ENCODE data around the gene CFAP298. TPM values are rescaled to one million over a fixed set of nuclear protein-coding genes. Genes with fewer than 3 reads are reported as not detected.

CFAP298 gene
- total and polyA plus RNA-seq, 2 of the 13 experiments (the other 11 are each of a cell fraction or from before 2014, with no cell fraction given): 21.2 to 62.2 TPM

DNA sequence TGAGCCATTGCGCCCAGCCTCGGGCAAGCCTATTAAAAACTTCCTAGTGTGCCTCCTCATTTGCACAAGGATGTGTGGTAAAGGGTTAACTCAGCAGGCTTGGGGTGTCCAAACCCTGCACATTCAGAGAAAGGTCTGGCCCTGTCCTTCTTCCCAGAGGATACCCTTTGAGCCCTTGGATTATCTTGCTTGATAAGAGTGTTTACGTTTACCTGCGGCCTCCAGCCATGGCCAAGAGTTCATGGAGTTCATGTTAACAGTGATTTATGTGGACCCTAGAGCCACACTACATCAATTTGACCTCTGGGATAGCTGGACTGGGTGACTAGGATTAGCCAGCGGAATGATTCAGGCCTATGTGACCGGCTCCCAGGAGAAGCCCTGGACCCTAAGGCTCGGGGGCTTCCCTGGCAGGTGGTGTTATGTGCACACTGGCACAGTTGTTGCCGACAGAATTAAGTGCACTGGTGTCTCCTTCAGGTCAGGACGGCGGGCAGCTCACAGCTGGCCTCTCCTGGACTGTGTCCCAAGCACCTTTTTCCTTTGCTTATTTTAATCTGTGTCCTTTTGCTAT, 19.2 kb downstream of the CFAP298 start (continued):
- TF ChIP-seq ZBTB26 (CRISPR knock-in tag; IDR thresholded peaks at IDR 0.05; ENCODE audit: borderline replicate concordance) (no peak), ZMAT5 (CRISPR knock-in tag; IDR thresholded peaks at IDR 0.05; ENCODE audit: borderline replicate concordance, low read depth) (no peak), ZNF629 (CRISPR knock-in tag; conservative IDR thresholded peaks at IDR 0.05) (peak; percentile 42; the same call in 1 of the 2 replicates), KLF15 (CRISPR knock-in tag; IDR thresholded peaks at IDR 0.05; ENCODE audit: borderline replicate concordance) (no peak), PCBP1 (IDR thresholded peaks at IDR 0.05; ENCODE audit: borderline replicate concordance, low read depth, low read length) (no peak), HDAC1 (CRISPR knock-in tag; IDR thresholded peaks at IDR 0.05) (peak; percentile 99), SETDB1 (CRISPR knock-in tag; IDR thresholded peaks at IDR 0.05; ENCODE audit: borderline replicate concordance) (no peak), ZNF747 (CRISPR knock-in tag; IDR thresholded peaks at IDR 0.05; ENCODE audit: borderline replicate concordance) (peak; percentile 86; the same call in 1 of the 2 replicates), ELK4 (CRISPR knock-in tag; IDR thresholded peaks at IDR 0.05; ENCODE audit: borderline replicate concordance) (no peak), ARID5B (CRISPR knock-in tag; IDR thresholded peaks at IDR 0.05) (peak; percentile 97), SRY (CRISPR knock-in tag; IDR thresholded peaks at IDR 0.05) (no peak), TMF1 (CRISPR knock-in tag; IDR thresholded peaks at IDR 0.05; ENCODE audit: low read depth) (no peak), ELF4 (CRISPR knock-in tag; IDR thresholded peaks at IDR 0.05; ENCODE audit: borderline replicate concordance) (0 out of 2 replicates have a peak, but pooled peaks have one; percentile 36), ZFP41 (CRISPR knock-in tag; IDR thresholded peaks at IDR 0.05; ENCODE audit: borderline replicate concordance) (no peak), ATRX (CRISPR knock-in tag; IDR thresholded peaks at IDR 0.05; ENCODE audit: borderline replicate concordance) (no peak), EZH2 (conservative IDR thresholded peaks at IDR 0.05; ENCODE audit: low read depth, low read length) (no peak), TP53 (CRISPR knock-in tag; conservative IDR thresholded peaks at IDR 0.05) (no peak)
- TF ChIP-seq, protein P1, sequence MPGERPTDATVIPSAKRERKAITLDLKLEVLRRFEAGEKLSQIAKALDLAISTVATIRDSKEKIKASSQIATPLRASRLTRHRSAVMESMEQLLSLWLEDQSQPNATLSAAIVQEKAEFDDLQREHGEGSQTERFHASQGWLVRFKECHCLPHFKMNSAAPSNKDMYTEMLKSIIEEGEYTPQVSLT (CRISPR knock-in tag; IDR thresholded peaks at IDR 0.05; ENCODE audit: borderline replicate concordance, low read depth): no peak
- TF ChIP-seq, protein P2, sequence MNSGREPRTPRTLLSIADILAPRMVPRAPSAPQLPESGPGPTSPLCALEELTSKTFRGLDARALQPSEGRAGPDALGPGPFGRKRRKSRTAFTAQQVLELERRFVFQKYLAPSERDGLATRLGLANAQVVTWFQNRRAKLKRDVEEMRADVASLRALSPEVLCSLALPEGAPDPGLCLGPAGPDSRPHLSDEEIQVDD (CRISPR knock-in tag; IDR thresholded peaks at IDR 0.05; ENCODE audit: borderline replicate concordance): no peak
- TF ChIP-seq, protein P3, sequence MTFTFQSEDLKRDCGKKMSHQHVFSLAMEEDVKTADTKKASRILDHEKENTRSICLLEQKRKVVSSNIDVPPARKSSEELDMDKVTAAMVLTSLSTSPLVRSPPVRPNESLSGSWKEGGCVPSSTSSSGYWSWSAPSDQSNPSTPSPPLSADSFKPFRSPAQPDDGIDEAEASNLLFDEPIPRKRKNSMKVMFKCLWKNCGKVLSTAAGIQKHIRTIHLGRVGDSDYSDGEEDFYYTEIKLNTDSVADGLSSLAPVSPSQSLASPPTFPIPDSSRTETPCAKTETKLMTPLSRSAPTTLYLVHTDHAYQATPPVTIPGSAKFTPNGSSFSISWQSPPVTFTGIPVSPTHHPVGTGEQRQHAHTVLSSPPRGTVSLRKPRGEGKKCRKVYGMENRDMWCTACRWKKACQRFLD (CRISPR knock-in tag; IDR thresholded peaks at IDR 0.05; ENCODE audit: borderline replicate concordance): 0 out of 2 replicates have a peak, but pooled peaks have one; percentile 25

All from HepG2 (cell line).